HG02678 (cell line): ENCODE results near the gene MAP2K5.

ENCODE experiments used
- ATAC-seq: cut with Tn5 transposase; IDR thresholded peaks from one replicate; pipeline ENCODE4 v1.9.1; 2021; ENCODE audit warnings: mild to moderate bottlenecking, moderate library complexity; ENCODE audit not compliant: unreplicated experiment

MAP2K5 gene

GRCh38 chr15:67801926-67802914, 259.7 kb downstream of the MAP2K5 start:
- ATAC-seq: no peak

- ATAC-seq: no peak
Measured at GRCh38 chr15:67803299-67803698, 260.8 kb downstream of the MAP2K5 start.

GRCh38 chr15:67803996-67804843, 261.7 kb downstream of the MAP2K5 start:
- no peak for ATAC-seq

GRCh38 chr15:67805008-67805665, 262.6 kb downstream of the MAP2K5 start:
- ATAC-seq: no peak

GRCh38 chr15:67805666-67806516, 263.4 kb downstream of the MAP2K5 start:
- no peak for ATAC-seq

- no peak for ATAC-seq
Measured at GRCh38 chr15:67806536-67806935, 264.0 kb downstream of the MAP2K5 start.

GRCh38 chr15:67807141-67807540, 264.6 kb downstream of the MAP2K5 start:
- no peak for ATAC-seq

- no peak for ATAC-seq
Measured at GRCh38 chr15:67807836-67808235, 265.3 kb downstream of the MAP2K5 start.

- no peak for ATAC-seq
Measured at GRCh38 chr15:67808821-67809220, 266.3 kb downstream of the MAP2K5 start.

GRCh38 chr15:67809441-67809840, 266.9 kb downstream of the MAP2K5 start:
- no peak for ATAC-seq

GRCh38 chr15:67809866-67810265, 267.4 kb downstream of the MAP2K5 start:
- no peak for ATAC-seq

GRCh38 chr15:67812241-67812644, 269.7 kb downstream of the MAP2K5 start:
- ATAC-seq: no peak

GRCh38 chr15:67813104-67813634, 270.7 kb downstream of the MAP2K5 start:
- no peak for ATAC-seq

- no peak for ATAC-seq
Measured at GRCh38 chr15:67815036-67815592, 272.6 kb downstream of the MAP2K5 start.

- no peak for ATAC-seq
Measured at GRCh38 chr15:67816668-67817067, 274.2 kb downstream of the MAP2K5 start.

GRCh38 chr15:67818464-67818863, 276.0 kb downstream of the MAP2K5 start:
- no peak for ATAC-seq

GRCh38 chr15:67819636-67820035, 277.1 kb downstream of the MAP2K5 start:
- no peak for ATAC-seq

- ATAC-seq: no peak
Measured at GRCh38 chr15:67820122-67820991, 277.9 kb downstream of the MAP2K5 start.
